ENCODE results near the gene ECE2.

The ECE2 gene

GRCh38 chr3:184275961-184276910 lies at the start of gene ECE2:
TSS of gene ECE2 (plus strand) at chr3:184276022. CDS start at chr3:184276154, 132 bp downstream.
- no peak for DNase-seq

GRCh38 chr3:184227481-184227935 lies 48.3 kb upstream of the ECE2 start:
- peak; percentile 81 for DNase-seq

DNA sequence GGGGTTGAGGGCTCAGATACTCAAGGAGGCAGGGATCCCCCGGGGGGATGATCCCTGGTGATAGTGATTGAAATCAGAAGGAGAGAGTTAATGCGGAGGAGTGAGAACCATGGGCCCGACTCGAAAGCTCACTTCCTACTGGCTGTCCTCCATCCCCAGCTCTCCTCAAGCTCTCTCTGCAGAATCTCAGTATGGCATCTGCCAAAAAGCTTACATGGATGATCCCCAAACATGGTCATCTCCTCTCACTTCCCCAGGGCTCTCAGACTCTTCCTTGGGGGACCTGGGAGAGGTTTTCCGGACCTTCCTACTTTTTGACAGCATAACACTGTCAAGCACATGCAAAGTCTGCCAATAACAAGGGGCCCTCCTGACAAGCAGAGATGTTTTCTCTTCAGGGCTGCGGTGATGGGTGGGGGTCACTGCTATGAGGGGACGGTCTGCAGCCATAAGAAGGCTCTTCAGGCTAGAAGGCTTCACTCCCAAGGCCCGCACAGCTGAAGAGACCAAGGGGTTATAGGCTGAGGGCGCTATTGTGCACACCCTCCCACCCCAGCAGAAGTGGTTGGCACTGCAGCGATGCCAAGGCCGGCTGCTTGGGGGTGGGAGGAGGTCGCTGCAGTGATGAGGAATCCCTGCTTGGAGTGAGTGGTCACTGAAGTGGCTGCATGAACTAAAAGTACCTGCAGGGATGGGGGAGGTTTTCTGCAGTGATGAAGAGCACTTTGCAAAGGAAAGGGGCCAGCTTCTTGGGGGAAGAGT lies 47.3 kb upstream of the ECE2 start:
- no peak for DNase-seq

DNA sequence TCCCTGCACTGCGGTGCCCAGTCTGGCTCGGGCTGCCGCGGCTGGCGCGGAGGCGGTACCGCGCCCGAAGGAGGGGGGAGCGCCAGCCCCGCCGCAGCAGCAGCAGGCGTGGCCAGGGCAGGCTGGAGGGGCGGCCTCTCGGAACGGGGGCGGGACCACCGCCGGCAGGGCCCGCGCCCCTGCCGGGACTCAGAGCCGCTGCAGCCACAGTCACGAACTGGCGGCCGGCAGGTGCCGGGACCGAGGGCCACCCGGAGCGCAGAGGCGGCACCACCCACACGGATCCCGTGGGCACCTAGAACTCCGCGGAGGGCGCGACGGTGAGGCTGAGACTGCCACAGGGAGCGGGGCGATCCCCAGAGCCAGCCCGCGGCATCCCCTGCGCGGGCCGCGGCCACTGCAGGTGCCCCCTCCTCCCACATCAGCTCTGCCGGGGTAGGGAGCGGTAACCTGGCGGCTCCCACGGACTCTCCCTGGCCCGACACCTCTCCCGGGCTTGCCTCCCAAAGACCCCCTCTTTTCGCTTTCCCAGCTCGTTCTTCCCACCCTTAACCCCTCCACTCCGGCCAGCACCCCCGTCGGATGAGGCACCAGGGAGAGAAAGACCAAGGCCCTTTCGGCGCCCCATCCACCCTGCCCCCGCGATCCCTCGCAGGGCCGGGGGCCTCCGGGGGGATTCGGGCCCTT lies 46.3 kb upstream of the ECE2 start, which contains the start of gene VWA5B2:
VWA5B2 (plus strand) TSS at position 192 of the 687 bp plus-strand sequence. CDS start 944 bp downstream, outside the sequence.
- DNase-seq = peak; percentile 87

GRCh38 chr3:184230081-184230602 lies 45.7 kb upstream of the ECE2 start:
- DNase-seq = no peak

GRCh38 chr3:184230603-184231528 lies 45.0 kb upstream of the ECE2 start:
- no peak for DNase-seq

DNA sequence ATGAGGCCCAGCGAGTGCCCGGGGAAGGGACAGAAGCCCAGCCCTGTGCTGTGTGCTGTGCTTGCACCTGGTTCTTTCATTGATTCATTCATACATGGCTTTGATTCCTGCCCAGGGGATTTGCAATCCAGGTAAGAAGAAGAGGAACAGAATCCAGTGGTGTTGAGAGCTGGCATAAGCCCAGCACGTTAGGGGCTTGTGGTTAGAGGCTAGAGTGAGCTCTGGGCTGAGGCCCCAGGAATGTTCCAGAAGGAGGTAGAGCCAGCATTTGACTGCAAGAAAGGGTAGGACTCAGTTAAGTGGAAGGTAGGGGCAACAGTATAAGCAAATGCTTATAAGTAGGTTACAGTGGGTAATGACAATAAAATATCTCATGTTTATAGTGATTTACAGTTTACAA lies 44.2 kb upstream of the ECE2 start:
- no peak for DNase-seq

DNA sequence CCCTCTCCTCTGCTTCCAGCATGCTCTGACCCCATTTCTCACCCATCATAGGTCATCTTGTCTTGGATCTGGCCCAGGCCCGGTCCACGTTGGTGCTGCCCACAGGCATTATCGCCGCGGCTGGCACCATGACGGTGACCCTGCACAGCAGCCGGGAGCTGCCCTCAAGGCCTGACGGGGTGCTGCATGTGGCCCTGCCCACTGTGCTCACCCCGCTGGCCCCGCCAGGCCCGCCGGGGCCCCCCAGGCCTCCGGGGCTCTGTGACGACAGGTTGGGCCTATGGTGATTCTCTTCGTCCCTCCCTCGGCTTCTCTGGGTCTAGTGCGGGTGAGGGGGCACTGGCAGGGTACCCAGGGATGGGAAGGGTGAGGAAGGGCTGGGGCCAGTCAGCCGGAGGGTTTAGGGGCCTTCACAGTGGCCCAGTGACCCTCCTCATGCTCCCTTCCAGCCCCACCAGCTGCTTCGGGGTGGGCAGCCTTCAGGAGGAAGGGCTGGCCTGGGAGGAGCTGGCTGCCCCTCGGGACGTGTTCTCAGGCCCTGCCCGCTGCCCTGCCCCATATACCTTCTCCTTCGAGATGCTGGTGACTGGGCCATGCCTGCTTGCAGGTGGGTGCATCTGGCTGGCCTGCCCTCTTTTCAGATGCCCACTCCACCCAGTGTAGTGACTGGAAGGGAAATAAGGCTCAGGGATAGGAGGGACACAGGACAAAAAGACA lies 42.5 kb upstream of the ECE2 start:
- DNase-seq = no peak

DNA sequence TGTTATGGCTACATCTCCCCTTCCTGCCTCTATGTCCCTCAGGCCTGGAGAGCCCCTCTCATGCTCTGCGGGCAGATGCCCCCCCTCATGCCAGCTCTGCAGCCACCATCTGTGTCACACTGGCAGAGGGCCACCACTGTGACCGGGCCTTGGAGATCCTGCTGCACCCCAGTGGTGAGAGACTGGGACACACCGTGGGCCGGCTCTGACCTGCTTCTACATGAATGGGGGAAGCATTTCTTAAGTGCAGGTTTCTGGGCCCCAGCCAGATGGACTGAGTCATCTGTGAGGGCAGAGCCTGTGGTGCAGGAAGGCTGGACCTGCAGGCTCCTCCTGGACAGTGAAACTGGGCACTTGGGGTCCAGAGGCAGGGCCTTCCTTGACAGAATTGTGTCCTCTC lies 41.6 kb upstream of the ECE2 start:
- no peak for DNase-seq

GRCh38 chr3:184234671-184235380 lies 41.0 kb upstream of the ECE2 start:
- no peak for DNase-seq

DNA sequence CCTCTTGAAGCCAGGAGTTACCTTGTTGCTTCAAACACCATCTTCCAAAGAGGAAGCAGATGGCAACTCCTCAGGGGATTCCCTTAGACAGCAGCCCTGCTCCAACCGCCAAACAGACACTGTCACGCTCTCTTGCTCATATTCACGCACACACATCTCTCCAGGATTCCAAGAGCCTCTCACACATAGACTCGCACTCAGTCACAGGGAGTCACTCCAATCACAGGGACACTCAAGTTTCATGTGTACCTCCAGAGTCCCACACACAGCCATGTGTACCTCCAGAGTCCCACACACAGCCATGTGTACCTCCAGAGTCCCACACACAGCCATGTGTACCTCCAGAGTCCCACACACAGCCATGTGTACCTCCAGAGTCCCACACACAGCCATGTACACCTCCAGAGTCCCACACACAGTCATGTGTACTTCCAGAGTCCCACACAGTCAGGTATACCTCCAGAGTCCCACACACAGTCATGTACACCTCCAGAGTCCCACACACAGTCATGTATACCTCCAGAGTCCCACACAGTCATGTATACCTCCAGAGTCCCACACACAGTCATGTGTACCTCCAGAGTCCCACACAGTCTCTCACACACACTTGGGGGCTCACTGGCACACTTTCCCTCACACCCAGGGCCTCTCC lies 40.3 kb upstream of the ECE2 start:
- no peak for DNase-seq

- no peak for DNase-seq
Observed at GRCh38 chr3:184236033-184236410, 39.8 kb upstream of the ECE2 start.

- no peak for DNase-seq
Observed at GRCh38 chr3:184236636-184237035, 39.2 kb upstream of the ECE2 start.

DNA sequence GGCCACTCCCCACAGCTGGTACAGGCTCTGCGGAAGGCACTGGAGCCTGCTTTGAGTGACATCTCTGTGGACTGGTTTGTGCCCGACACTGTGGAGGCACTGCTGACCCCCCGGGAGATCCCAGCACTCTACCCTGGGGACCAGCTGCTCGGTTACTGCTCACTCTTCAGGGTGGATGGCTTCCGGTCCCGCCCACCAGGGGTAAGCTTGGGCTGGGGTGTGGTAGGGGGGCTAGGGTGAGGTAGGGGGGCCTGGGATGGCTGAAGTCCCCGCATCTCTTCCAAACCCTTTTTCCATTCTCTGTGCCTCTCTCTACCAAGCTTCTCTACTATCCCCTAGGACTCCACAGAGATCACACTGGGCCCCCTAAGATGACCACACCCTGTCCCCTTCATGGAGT lies 38.6 kb upstream of the ECE2 start:
- no peak for DNase-seq

DNA sequence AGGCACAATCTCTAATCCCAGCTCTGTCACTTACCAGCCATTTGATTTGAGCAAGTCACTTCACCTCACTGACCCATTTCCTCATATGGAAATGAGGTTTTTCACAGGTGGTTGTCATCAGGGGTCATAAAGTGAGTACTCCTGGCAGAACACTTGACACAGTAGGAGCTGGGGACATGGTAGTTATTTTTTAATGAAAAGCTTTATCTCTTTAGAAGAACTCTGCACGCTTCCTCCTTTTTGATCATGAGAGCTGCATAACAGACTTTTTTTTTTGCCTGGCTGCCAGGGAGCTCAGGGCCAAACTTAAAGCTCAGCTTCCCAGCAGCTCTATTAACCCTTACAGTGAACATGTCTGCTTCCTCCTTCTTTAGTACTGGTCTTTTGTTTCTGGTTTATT lies 38.0 kb upstream of the ECE2 start:
- no peak for DNase-seq

DNA sequence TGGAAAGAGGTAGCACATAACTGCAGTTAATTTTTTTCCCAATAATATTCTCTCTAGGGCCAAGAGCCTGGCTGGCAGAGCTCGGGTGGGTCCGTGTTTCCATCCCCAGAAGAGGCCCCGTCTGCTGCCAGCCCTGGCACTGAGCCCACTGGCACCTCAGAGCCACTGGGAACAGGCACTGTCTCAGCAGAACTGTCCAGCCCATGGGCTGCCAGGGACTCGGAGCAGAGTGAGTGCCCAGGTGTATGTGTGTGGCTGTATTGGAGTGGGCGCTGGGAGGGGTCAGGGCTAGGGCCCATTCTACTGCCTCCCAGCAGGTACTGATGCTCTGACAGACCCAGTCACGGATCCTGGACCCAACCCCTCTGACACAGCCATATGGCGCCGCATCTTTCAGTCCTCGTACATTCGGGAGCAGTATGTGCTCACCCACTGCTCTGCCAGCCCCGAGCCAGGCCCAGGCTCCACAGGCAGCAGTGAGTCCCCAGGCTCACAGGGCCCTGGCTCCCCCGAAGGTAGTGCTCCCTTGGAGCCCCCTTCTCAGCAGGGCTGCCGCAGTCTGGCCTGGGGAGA lies 37.5 kb upstream of the ECE2 start:
- DNase-seq = no peak

DNA sequence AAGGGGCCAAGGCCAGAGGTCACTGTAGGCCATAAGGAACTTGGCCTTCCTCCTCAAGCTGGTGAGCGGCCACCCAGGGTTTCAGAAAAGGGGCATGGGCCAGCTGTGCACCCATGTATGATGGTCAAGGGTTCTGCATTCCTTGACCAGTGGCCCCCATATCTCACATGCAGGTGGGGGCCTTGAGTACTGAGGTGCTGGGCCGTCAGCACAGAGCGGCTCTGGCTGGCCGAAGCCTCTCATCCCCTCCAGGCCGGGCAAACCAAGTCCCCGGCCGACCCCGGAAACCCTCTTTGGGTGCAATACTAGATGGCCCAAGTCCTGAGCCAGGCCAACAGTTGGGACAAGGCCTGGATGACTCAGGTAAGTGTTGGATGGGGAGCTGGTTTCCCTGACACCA lies 36.6 kb upstream of the ECE2 start:
- no peak for DNase-seq

DNA sequence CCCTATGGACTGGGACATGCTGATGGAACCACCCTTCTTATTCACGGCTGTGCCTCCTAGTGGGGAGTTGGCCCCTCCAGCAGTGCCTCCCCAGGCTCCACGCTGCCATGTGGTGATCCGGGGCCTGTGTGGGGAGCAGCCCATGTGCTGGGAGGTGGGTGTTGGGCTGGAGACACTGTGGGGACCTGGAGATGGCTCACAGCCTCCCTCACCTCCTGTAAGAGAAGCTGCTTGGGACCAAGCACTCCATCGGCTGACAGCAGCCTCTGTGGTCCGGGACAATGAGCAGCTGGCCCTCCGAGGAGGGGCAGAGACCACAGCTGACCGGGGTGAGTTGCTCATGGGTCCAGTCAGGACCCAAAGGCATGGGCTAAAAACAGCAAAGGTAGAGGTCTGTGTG lies 36.1 kb upstream of the ECE2 start:
- DNase-seq = no peak

- DNase-seq = no peak
Observed at GRCh38 chr3:184240384-184241140, 35.3 kb upstream of the ECE2 start.
